ENCODE measurements around the gene PHKA2.

GRCh38 chrX:18992829-18993228, 8.9 kb upstream of the PHKA2 start:
- TF ChIP-seq, protein P1, sequence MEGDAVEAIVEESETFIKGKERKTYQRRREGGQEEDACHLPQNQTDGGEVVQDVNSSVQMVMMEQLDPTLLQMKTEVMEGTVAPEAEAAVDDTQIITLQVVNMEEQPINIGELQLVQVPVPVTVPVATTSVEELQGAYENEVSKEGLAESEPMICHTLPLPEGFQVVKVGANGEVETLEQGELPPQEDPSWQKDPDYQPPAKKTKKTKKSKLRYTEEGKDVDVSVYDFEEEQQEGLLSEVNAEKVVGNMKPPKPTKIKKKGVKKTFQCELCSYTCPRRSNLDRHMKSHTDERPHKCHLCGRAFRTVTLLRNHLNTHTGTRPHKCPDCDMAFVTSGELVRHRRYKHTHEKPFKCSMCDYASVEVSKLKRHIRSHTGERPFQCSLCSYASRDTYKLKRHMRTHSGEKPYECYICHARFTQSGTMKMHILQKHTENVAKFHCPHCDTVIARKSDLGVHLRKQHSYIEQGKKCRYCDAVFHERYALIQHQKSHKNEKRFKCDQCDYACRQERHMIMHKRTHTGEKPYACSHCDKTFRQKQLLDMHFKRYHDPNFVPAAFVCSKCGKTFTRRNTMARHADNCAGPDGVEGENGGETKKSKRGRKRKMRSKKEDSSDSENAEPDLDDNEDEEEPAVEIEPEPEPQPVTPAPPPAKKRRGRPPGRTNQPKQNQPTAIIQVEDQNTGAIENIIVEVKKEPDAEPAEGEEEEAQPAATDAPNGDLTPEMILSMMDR (IDR thresholded peaks at IDR 0.05) = no peak
- TF ChIP-seq CBX8 (IDR thresholded peaks at IDR 0.05) = no peak
- no peak for TF ChIP-seq GATA3 (IDR thresholded peaks at IDR 0.05; ENCODE audit: borderline replicate concordance)

Measured in A549 (cell line).